ENCODE data around the gene EID2B. TPM values are rescaled to one million over a fixed set of nuclear protein-coding genes. Genes with fewer than 3 reads are reported as not detected.

The EID2B gene
- total and polyA plus RNA-seq, 9 donors = 2.3 to 7.5 (median 6.2) TPM

- no peak for DNase-seq
- Histone ChIP-seq H3K27ac (no peak overlapping the region), H3K36me3 (no peaks in the 10 kb centered on the region), H3K27me3 (no peaks in the 10 kb centered on the region), H3K4me3 (no peak overlapping the region), H3K9me3 (no peaks in the 10 kb centered on the region), H3K4me1 (ENCODE audit: insufficient read depth) (no peaks in the 10 kb centered on the region)
- WGBS, 3 donors = 60 to 75% (median 64%) methylated on average over 1 of the region's 1 CpG
- no peak for TF ChIP-seq POLR2A (IDR thresholded peaks at IDR 0.05)
- TF ChIP-seq CTCF (IDR thresholded peaks at IDR 0.05) = no peak
- no peak for TF ChIP-seq EP300 (IDR thresholded peaks at IDR 0.05)
- intact Hi-C loops (cut with DNase I) = loop anchor here in 1 of 4 donors (10.0 kb wide), 1 partner anchor 670 kb away; the partner anchor contains the start of gene TTC9B
Observed at GRCh38 chr19:39544911-39545310, 12.3 kb upstream of the EID2B start.

GRCh38 chr19:39544226-39544903 lies 11.7 kb upstream of the EID2B start:
- Histone ChIP-seq H3K9me3 (no peaks in the 10 kb centered on the region), H3K36me3 (no peaks in the 10 kb centered on the region), H3K4me3 (no peak overlapping the region), H3K27me3 (no peaks in the 10 kb centered on the region), H3K27ac (no peak overlapping the region), H3K4me1 (ENCODE audit: insufficient read depth) (no peaks in the 10 kb centered on the region)
- no peak for DNase-seq
- intact Hi-C loops (cut with DNase I) = loop anchor here in 1 of 4 donors (10.0 kb wide), 1 partner anchor 670 kb away; the partner anchor contains the start of gene TTC9B
- TF ChIP-seq EP300 (IDR thresholded peaks at IDR 0.05) = no peak
- TF ChIP-seq CTCF (IDR thresholded peaks at IDR 0.05) = no peak
- TF ChIP-seq POLR2A (IDR thresholded peaks at IDR 0.05) = no peak
- WGBS, 3 donors = 64 to 80% (median 73%) methylated on average over 7 of the region's 7 CpGs

- DNase-seq = no peak
- Histone ChIP-seq H3K36me3 (no peaks in the 10 kb centered on the region), H3K4me3 (no peak overlapping the region), H3K27me3 (no peaks in the 10 kb centered on the region), H3K27ac (no peak overlapping the region), H3K4me1 (ENCODE audit: insufficient read depth) (no peaks in the 10 kb centered on the region), H3K9me3 (no peaks in the 10 kb centered on the region)
- TF ChIP-seq EP300 (IDR thresholded peaks at IDR 0.05) (no peak), POLR2A (IDR thresholded peaks at IDR 0.05) (no peak), CTCF (IDR thresholded peaks at IDR 0.05) (no peak)
- 73 to 80% (median 74%) methylated on average over 3 of the region's 3 CpGs for WGBS, 3 donors
- intact Hi-C loops (cut with DNase I) = loop anchor here in 1 of 4 donors (10.0 kb wide), 1 partner anchor 671 kb away; the partner anchor contains the start of gene TTC9B
Observed at GRCh38 chr19:39543477-39543857, 10.8 kb upstream of the EID2B start.

GRCh38 chr19:39542206-39542605 lies 9.6 kb upstream of the EID2B start:
- no peaks in the 10 kb centered on the region for H3K4me1 ChIP-seq (ENCODE audit: insufficient read depth)
- DNase-seq = no peak
- no peaks in the 10 kb centered on the region for H3K9me3 ChIP-seq
- TF ChIP-seq EP300 (IDR thresholded peaks at IDR 0.05) = no peak
- H3K27me3 ChIP-seq = no peaks in the 10 kb centered on the region
- H3K27ac ChIP-seq = no peak overlapping the region
- intact Hi-C loops (cut with DNase I) = loop anchor here in 1 of 4 donors (10.0 kb wide), 1 partner anchor 673 kb away; the partner anchor contains the start of gene TTC9B
- 68 to 81% (median 79%) methylated on average over 2 of the region's 2 CpGs for WGBS, 3 donors
- H3K4me3 ChIP-seq = no peak overlapping the region
- H3K36me3 ChIP-seq = no peaks in the 10 kb centered on the region

- H3K4me3 ChIP-seq = peak overlapping the region; percentile 60
- no peaks in the 10 kb centered on the region for H3K27me3 ChIP-seq
- no peaks in the 10 kb centered on the region for H3K36me3 ChIP-seq
- intact Hi-C loops (cut with DNase I) = loop anchor here in 1 of 4 donors (10.0 kb wide), 1 partner anchor 674 kb away; the partner anchor contains the start of gene TTC9B
- 0 to 1% (median 1%) methylated on average over 10 of the region's 10 CpGs for WGBS, 3 donors
- H3K9me3 ChIP-seq = no peaks in the 10 kb centered on the region
- no peaks in the 10 kb centered on the region for H3K4me1 ChIP-seq (ENCODE audit: insufficient read depth)
- no peak for DNase-seq
- TF ChIP-seq EP300 (IDR thresholded peaks at IDR 0.05) = no peak
- no peak for TF ChIP-seq CTCF (IDR thresholded peaks at IDR 0.05)
- no peak for TF ChIP-seq POLR2A (IDR thresholded peaks at IDR 0.05)
- H3K27ac ChIP-seq = peak overlapping the region in 1 of 2 donors; percentile 93
Observed at GRCh38 chr19:39540333-39540673, 7.7 kb upstream of the EID2B start.

Measured in ovary (tissue), 9 donors.